WI38 (cell line): Measurements from ENCODE around the gene ZNF862.
A peak's percentile ranks its signal among the peaks of the same experiment; 100 is the strongest.

Experiments
- H3K4me3 ChIP-seq: 2 replicates; pipeline ENCODE4 v1.5.1; 2011; ENCODE audit warnings: low read depth, mild to moderate bottlenecking, control low read depth, low read length
- TF ChIP-seq, protein P1 (sequence below): IDR thresholded peaks from 2 replicates; pipeline ENCODE4 v1.5.1; 2012; ENCODE audit warnings: low read depth, mild to moderate bottlenecking, control low read depth, low read length

The ZNF862 gene

GRCh38 chr7:149809215-149809614, 29.0 kb upstream of the ZNF862 start:
- TF ChIP-seq, protein P1, sequence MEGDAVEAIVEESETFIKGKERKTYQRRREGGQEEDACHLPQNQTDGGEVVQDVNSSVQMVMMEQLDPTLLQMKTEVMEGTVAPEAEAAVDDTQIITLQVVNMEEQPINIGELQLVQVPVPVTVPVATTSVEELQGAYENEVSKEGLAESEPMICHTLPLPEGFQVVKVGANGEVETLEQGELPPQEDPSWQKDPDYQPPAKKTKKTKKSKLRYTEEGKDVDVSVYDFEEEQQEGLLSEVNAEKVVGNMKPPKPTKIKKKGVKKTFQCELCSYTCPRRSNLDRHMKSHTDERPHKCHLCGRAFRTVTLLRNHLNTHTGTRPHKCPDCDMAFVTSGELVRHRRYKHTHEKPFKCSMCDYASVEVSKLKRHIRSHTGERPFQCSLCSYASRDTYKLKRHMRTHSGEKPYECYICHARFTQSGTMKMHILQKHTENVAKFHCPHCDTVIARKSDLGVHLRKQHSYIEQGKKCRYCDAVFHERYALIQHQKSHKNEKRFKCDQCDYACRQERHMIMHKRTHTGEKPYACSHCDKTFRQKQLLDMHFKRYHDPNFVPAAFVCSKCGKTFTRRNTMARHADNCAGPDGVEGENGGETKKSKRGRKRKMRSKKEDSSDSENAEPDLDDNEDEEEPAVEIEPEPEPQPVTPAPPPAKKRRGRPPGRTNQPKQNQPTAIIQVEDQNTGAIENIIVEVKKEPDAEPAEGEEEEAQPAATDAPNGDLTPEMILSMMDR = no peak
- no peak overlapping the region for H3K4me3 ChIP-seq

- no peak overlapping the region for H3K4me3 ChIP-seq
- TF ChIP-seq, protein P1 = 0 out of 2 replicates have a peak, but pooled peaks have one; percentile 8
Measured at GRCh38 chr7:149811221-149811620, 27.0 kb upstream of the ZNF862 start.

DNA sequence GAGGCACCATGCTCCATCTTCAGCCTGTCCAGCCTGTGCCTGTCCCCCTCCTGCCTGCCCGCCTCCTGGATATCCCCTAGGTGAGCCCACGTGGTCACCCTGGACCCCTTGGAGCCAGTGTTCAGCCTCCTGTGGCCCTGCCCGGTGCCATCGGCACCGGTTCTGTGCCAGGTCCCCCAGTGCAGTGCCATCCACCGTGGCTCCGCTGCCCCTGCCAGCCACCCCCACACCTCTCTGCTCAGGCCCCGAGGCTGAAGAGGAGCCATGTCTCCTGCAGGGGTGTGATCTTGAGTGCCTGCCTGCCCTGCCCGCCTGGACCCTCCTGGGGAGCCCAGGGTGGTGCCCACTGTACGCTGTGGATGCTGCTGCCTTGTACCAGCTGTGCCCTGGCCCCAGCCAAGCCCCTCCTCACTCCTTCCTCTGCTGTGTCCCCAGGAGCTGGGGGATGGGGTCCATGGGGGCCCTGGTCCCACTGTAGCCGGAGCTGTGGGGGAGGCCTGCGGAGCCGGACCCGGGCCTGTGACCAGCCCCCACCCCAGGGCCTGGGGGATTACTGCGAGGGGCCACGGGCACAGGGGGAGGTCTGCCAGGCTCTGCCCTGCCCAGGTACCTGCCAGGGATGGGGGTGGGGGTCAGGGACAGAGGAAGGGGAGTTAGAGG, 26.2 kb upstream of the ZNF862 start:
- TF ChIP-seq, protein P1 = no peak
- no peak overlapping the region for H3K4me3 ChIP-seq

DNA sequence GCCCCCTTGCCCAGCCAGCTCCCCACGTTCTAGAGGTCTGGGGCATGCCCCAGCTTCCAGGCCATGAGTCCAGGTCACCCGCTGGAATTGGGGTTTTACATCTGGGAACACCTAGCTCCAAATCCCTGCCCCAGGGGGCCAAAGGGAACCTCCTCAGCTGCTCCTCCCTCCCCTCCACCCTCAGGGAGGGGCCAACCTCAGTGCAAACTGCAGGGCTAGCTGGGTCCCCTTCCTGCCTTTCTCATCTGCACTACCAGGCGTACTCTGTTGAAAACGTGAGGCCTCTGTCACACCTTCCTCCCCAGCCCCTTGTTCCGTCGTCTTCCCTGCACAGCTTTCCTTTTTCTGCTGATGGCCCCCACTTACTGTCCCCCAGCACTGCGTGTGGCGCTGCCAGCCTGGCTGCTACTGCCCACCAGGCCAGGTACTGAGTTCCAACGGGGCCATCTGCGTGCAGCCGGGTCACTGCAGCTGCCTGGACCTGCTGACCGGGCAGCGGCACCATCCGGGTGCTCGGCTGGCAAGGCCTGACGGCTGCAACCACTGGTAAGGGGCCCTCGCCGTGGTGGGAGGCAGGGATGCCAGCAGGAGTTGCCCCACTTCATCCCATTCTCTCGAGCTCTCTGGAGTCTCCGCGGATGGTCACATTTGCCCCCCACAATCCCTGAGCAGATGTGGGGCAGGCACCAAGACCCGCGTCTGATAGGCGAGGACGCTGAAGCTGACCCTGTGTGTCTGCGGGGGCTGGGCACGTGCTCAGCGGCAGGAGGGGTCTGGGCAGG, 24.7 kb upstream of the ZNF862 start:
- H3K4me3 ChIP-seq = no peak overlapping the region
- TF ChIP-seq, protein P1 = no peak

- TF ChIP-seq, protein P1 = no peak
- H3K4me3 ChIP-seq = no peak overlapping the region
Measured at GRCh38 chr7:149814494-149814893, 23.7 kb upstream of the ZNF862 start.

DNA sequence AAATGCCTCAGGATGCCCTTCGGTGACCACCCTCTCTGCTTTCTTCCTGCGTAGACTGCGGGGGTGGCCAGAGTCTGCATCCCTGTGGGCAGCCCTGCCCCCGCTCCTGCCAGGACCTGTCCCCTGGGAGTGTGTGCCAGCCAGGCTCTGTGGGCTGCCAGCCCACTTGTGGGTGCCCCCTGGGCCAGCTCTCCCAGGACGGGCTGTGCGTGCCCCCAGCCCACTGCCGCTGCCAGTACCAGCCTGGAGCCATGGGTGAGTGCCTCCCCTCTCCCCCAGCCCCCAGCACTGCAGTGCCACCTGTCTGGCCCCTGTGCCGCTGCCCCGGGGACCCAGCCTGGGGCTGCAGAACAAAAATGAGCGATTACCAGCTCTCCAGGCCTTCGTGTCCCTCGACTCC, 23.1 kb upstream of the ZNF862 start:
- H3K4me3 ChIP-seq = no peak overlapping the region
- TF ChIP-seq, protein P1 = no peak

DNA sequence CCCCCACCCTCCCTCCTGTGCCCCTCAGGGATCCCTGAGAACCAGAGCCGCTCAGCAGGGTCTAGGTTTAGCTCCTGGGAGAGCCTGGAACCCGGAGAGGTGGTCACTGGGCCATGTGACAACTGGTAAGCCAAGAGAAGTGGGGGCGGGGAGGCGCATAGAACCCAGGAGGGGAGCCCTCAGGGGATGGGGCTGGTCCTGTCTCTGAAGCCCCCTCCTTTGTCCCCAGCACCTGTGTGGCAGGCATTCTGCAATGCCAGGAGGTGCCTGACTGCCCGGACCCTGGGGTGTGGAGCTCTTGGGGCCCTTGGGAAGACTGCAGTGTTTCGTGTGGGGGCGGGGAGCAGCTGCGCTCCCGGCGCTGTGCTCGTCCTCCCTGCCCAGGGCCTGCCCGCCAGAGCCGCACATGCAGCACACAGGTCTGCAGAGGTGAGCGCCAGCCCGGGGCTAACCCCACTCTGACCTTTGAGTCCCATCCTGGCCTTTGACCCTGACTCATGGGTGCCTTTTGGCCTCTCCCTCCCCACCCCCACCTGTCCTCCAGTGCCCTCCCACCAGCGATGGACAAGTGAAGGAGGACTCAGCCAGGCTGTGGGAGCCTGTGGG, 22.4 kb upstream of the ZNF862 start:
- TF ChIP-seq, protein P1 = no peak
- no peak overlapping the region for H3K4me3 ChIP-seq
